Activated CD8-positive, alpha-beta memory T cell treated with anti-CD3 and anti-CD28 coated beads, Interleukin-2, amount 50 U/mL, for 1 hour (primary cell): ENCODE results near the gene PHF24.
"Not testable (repeated sequence)": the region's sequence is repeated elsewhere in the genome, so short reads cannot be mapped to it uniquely, and the experiment has no call there.

Experiments used
- DNase-seq: peaks from one replicate; pipeline ENCODE4 v3.0.0-alpha.2; 2020; ENCODE audit errors: extremely low read depth

PHF24 gene

DNA sequence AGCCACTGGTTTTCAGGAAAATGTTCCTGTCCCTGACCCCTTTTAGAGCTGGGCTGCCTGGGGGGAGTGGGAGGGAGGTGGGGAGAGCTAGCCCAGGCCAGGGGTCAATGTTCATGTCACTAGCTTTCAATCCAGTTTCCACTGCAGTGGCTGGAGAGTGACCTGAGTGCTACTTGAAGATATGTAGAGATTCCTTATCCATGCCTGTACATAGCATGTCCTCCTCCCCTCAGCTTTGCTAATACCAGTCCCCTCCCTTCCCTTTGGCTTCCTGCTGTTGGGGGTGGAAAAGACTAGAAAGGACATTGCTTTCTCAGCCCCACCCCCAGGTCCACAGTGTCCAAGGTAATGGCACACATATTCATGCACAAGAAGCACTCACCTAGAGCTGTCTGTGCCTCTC lies 39.3 kb downstream of the PHF24 start:
- no peak for DNase-seq

- no peak for DNase-seq
Measured at GRCh38 chr9:34998266-34998665, 40.2 kb downstream of the PHF24 start.

- no peak for DNase-seq
Measured at GRCh38 chr9:34999576-34999975, 41.5 kb downstream of the PHF24 start.

DNA sequence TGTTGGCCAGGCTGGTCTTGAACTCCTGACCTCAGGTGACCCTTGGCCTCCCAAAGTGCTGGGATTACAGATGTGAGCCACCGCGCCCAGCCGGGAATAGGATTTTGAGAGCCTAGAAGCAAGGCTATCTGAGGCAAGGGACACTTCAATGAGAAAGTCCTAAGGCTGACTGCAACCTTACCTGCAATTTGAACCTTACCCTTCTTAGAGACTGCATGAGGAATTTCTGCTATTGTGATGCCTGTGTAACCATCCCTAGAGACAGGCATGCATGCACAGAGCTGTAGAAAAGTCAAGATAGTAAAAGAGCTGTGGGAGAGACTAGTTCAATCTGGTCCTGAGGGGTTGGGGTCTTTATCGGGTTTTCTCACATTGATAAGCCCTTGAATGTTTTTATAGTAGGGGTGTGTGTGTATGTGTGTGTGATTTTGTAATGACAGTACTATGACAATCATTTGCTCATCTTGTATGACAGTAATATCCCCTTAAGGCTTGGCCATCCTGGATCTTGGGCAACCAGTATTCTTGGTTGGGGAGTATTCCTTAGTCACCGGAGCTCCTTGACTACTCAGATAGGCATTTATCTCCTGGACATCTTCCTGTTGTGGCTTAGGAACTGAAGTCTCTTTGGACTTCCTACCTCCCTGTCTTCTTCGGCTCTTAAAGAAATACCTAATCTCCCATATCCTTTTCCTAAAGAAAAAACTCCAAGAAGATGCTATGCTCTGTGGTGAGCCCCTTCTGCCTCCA lies 42.6 kb downstream of the PHF24 start:
- DNase-seq, result no peak

DNA sequence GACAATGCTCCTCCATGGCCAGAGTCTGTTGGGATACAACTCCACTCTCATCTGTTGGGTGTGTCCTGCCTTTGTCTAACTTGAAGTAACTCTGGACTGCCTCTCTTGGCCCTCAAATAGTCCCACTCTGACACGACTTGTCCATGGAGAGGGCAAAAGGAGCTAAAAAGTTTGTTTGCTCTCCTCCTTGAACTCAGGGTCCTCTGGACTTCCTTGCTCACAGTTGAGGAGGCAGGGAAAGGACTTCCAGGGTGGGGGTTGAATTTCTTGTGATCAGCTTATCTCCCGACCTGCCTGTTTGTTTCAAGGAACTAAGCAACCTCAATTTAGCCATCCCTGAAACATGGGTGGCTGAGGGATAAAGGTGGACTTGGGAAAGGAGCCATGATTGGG lies 43.2 kb downstream of the PHF24 start:
- DNase-seq, result no peak

- no peak for DNase-seq
Measured at GRCh38 chr9:35001803-35002502, 43.9 kb downstream of the PHF24 start.

DNA sequence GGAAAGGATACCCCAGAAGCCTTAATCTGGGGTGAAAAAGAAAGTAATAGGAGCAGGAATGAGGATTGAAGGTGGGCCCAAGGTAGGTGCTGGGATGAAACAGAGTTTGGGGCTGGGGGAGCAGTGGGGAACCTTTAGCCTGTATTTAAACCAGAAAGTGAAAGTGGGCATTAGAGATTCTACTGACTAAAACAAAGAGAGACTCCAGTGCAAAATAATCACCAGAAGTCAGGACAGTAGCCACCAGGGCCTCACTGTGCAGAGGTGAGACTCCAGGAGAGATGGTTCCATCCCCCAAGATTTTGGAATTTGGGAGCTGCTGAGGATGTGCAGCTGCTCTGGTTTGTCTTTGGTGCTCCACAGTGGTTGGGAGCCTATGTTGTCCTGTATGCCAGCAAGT lies 44.5 kb downstream of the PHF24 start:
- no peak for DNase-seq

GRCh38 chr9:35004299-35004698 lies 46.2 kb downstream of the PHF24 start:
- not testable (repeated sequence) for DNase-seq

DNA sequence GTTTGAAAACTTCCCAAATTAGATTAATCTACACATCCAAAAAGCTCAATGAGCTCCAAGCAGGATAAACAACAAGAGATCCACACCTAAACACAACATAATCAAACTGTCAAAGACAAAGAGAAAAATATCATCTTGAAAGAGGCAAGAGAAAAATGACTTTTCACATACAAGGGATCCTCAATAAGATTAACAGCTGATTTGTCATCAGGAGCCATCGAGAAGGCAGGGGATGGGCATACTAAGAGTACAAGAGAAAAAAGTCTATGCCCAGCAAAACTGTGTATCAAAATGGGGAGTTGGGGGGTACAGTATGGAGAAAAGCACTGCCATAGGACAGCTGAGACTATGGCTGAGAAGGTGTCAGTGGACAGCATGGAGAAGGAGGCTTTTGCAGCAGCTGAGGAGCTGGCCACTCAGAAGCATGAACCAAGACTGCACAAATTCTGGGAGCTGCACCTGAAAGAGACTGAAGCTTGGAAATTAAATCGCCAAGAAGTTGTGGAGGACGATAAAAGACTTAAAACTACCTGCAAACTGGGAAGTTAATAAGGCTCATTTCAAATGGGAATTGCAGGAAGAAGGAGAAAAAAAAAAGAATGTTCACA lies 52.4 kb downstream of the PHF24 start:
- DNase-seq, result no peak

DNA sequence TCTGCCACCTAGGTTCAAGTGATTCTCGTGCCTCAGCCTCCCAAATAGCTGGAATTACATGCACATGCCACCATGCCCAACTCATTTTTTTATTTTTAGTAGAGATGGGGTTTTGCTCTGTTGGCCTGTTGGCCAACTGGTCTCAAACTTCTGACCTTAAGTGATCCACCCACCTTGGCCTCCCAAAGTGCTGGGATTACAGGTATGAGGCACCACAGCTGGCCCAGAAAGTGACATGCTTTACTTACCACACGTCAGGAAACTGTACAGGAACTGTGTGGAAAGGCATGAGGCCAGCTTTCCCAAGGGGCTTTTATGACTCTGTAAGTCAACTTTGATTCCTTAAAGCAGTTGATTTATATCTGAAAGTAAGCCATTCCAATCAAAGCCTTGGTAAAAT lies 56.4 kb downstream of the PHF24 start:
- no peak for DNase-seq

DNA sequence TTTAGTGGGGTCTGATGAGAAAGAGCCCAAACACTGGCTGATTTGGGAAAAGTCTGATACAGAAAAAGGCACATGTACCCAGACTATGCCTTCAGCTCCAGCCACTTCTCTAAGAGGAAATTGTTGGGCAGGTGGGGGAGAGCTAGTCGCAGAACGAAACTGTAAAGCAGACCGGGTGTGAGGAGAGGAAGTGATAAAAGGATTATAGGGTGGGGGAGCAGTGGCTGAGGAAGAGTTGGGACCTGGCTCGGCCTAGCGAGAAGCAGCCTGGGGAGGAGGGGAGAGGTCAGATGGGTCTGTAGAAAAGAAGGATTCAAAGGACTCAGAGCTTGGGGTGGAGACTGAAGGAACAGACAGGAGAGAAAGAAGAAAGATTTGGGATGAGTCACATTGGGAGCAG lies 65.4 kb downstream of the PHF24 start:
- not testable (repeated sequence) for DNase-seq

DNA sequence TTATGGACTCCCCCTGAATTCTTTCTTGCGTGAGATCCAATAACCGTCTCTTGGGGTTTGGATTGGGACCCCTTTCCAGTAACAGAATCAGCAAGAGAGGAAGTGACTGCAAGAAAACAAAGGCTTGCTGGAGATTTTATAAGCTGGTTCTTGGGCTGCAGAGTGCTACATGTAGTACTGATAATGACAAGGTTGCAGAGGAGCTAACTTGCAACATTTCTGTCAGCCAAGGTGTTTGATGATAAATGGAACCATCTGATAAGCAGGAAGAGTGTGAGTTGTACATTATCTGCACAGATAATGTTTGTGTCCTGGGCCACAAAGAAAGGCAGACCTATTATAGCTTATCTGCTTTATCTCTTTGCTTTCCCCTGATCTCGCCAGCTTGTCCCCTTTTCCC lies 68.6 kb downstream of the PHF24 start:
- DNase-seq, result no peak

- DNase-seq, result no peak
Measured at GRCh38 chr9:35027374-35027773, 69.3 kb downstream of the PHF24 start.

GRCh38 chr9:35027860-35028259 lies 69.8 kb downstream of the PHF24 start:
- no peak for DNase-seq

DNA sequence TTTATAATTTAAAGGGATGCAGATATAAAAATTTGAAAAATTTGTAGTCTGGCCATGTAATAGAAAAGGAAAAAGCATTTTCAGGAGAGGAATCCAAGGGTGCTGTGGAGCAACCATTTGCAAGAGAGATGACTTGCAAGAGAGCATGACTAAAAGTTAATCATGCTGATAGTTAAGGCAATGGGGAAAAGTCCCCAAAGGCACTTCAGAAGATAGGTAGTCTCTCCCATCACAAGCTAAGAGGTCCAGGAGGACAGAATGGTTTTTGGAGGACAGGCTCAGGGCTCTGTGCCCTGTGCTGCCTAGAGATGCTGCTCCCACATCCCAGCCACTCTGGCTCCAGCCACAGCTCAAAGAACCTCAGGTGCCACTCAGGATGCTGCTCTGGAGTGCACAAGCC lies 70.3 kb downstream of the PHF24 start:
- DNase-seq, result no peak

DNA sequence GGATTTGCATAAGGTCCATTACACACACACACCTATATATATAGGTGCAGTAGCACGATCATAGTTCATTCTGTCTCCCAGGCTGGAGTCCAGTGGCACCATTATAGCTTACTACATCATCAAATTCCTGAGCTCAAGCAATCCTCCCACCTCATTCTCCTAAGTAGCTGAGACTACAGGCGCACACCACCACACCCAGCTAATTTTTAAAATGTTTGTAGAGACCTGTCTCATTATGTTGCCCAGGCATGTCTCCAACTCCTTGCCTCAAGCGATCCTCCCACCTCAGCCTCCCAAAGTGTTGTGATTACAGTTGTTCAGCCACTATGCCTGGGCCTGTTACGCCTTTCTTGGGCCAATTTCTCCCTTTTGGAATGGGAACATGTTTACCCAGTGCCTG lies 71.2 kb downstream of the PHF24 start:
- no peak for DNase-seq

DNA sequence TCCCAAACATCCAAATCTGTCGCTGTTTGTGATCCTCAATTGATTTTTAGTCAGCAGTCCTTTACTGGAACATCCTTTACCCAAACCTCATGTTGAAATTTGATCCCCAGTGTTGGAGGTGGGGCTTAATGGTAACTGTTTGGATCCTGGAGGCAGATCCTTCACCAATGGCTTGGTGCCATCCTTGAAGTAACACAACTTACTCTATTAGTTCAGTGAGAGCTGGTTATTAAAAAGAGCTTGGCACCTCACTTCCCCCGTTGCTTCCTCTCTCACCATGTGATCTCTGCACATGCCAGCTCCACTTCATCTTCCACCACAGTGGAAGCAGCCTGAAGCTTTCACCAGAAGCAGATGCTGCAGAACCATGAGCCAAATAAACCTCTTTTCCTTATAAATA lies 71.8 kb downstream of the PHF24 start:
- DNase-seq, result no peak
